Common myeloid progenitor, CD34-positive (primary cell): ENCODE results near the gene TMPRSS11A.
A peak's percentile ranks its signal among the peaks of the same experiment; 100 is the strongest.

Experiments
- CTCF ChIA-PET: fragments of 350-600 bp; sonication (Branson Sonifier 250); formaldehyde crosslinking; loops from one replicate; lab custom pipeline; 2021; ENCODE audit warnings: antibody characterized with exemption; lab: Charles Lee
- POLR2A ChIA-PET: fragments of 350-600 bp; sonication (Branson Sonifier 250); formaldehyde crosslinking; loops from one replicate; lab custom pipeline; 2021; ENCODE audit warnings: antibody characterized with exemption; lab: Charles Lee
- DNase-seq, 3 donors: peaks; one replicate each; pipeline versions ENCODE4 v3.0.0 to v3.0.0-alpha.2; 2013
- H3K27ac ChIP-seq, 2 experiments: 1 replicate in 1 of 2; 2 replicates in 1 of 2; pipeline ENCODE4 v1.7.0; 2013; ENCODE audit warnings: inconsistent platforms in 2 of 2, low read length in 2 of 2, mild to moderate bottlenecking in 2 of 2, low read depth in 1 of 2, moderate library complexity in 1 of 2; ENCODE audit not compliant: severe bottlenecking in 2 of 2, insufficient read depth in 1 of 2, poor library complexity in 1 of 2
- H3K27me3 ChIP-seq, 5 experiments: replicated peaks in 2 of 5; 1 replicate in 3 of 5; 2 replicates in 2 of 5; pipeline versions ENCODE4 v1.6.1 to v1.7.0; 2013; ENCODE audit warnings: low read length in 4 of 5, mild to moderate bottlenecking in 2 of 5, moderate library complexity in 2 of 5, inconsistent platforms in 1 of 5; ENCODE audit not compliant: insufficient read depth in 5 of 5, control insufficient read depth in 4 of 5
- H3K36me3 ChIP-seq, 4 experiments: 1 replicate in 2 of 4; 2 replicates in 2 of 4; pipeline versions ENCODE4 v1.6.1 to v1.7.0; 2013; ENCODE audit warnings: low read length in 3 of 4, control low read depth in 1 of 4, mild to moderate bottlenecking in 1 of 4; ENCODE audit not compliant: control insufficient read depth in 4 of 4, insufficient read depth in 4 of 4
- H3K4me1 ChIP-seq, 4 experiments: 1 replicate in 3 of 4; 2 replicates in 1 of 4; pipeline versions ENCODE4 v1.6.1 to v1.7.1; 2013; ENCODE audit warnings: low read length in 3 of 4, mild to moderate bottlenecking in 3 of 4, control low read depth in 1 of 4, inconsistent platforms in 1 of 4, moderate library complexity in 1 of 4; ENCODE audit not compliant: control insufficient read depth in 4 of 4, insufficient read depth in 4 of 4; ENCODE audit errors: control extremely low read depth in 1 of 4
- H3K4me3 ChIP-seq, 7 experiments: 1 replicate in 4 of 7; 2 replicates in 3 of 7; pipeline versions ENCODE4 v1.5.1 to v1.7.0; 2013; ENCODE audit warnings: mild to moderate bottlenecking in 7 of 7, low read length in 6 of 7, moderate library complexity in 6 of 7, inconsistent platforms in 2 of 7, low read depth in 2 of 7, control low read depth in 1 of 7; ENCODE audit not compliant: insufficient read depth in 4 of 7, control insufficient read depth in 1 of 7; ENCODE audit errors: extremely low read depth in 1 of 7
- H3K9me3 ChIP-seq, 5 experiments: 1 replicate in 4 of 5; 2 replicates in 1 of 5; pipeline versions ENCODE4 v1.6.1 to v1.7.1; 2013; ENCODE audit warnings: low read length in 4 of 5, mild to moderate bottlenecking in 2 of 5, inconsistent platforms in 1 of 5, low read depth in 1 of 5, moderate library complexity in 1 of 5; ENCODE audit not compliant: control insufficient read depth in 4 of 5, insufficient read depth in 2 of 5; ENCODE audit errors: control extremely low read depth in 1 of 5
- WGBS: methylation state at CpG from one replicate; pipeline ENCODE4 v1.1.5; 2013; ENCODE audit not compliant: insufficient coverage; 5-methylcytosine and 5-hydroxymethylcytosine counted together

Gene TMPRSS11A

DNA sequence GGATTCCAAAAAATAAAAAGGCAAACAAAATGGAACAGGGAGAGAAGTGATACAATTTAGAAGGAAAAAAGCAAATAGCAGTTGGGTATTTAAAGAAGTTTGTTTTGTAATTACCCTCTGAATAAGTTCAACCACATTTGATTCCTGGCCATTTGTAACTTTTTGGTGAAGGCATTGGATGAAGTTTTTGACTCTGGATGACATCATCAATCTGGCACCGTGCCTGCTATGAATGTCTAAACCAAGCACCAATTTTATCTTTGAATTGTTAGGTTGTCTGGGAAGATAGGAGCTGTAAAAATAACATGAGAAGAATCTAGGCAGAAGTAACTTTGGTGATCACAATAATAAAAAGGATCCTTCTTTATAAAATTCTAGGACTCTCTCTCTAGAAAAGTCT is 29.5 kb downstream of the TMPRSS11A start:
- Histone ChIP-seq H3K27ac (no peak overlapping the region), H3K36me3 (no peaks in the 10 kb centered on the region), H3K4me1 (peaks cover 7 to 22% (median 13%) of the 10 kb centered on the region in 4 experiments), H3K9me3 (peaks cover 0 to 4% (median 0%) of the 10 kb centered on the region in 5 experiments), H3K4me3 (no peak overlapping the region), H3K27me3 (no peaks in the 10 kb centered on the region)
- DNase-seq, result peak in 2 of 3 donors; percentile 34 to 48
- ChIA-PET CTCF (interaction anchor here (1.2 kb wide), 1 partner anchor 347 kb away, joined by 3 read pairs; no protein-coding TSS in a partner anchor), POLR2A (no interaction called here)
- no CpG with 5 or more reads among the region's 1 CpG for WGBS

DNA sequence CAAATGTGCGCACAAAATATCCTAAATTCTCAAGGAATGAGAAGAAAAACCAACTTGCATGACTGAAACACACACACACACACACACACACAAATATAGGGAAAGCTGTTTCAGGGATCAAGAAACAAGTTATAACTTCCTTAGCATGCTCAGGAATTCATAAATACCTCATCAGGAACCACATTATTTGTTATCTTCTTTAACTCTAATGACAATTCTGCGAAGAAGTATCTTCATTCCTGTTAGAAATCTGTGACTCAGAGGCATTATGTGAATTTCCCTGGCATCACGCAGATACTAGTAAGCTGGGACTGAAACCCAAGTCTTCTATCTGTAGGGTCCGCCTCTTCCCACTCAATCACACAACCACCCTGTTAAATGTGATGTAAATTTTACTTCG is 30.3 kb downstream of the TMPRSS11A start:
- 100% methylated on average over 1 of the region's 5 CpGs for WGBS
- POLR2A ChIA-PET, result no interaction called here
- DNase-seq, result no peak
- Histone ChIP-seq H3K27me3 (no peaks in the 10 kb centered on the region), H3K4me1 (peaks cover 7 to 28% (median 19%) of the 10 kb centered on the region in 4 experiments), H3K9me3 (no peaks in the 10 kb centered on the region), H3K27ac (no peak overlapping the region), H3K36me3 (no peaks in the 10 kb centered on the region), H3K4me3 (no peak overlapping the region)
- CTCF ChIA-PET, result interaction anchor here (1.2 kb wide), 1 partner anchor 347 kb away, joined by 3 read pairs; no protein-coding TSS in a partner anchor

DNA sequence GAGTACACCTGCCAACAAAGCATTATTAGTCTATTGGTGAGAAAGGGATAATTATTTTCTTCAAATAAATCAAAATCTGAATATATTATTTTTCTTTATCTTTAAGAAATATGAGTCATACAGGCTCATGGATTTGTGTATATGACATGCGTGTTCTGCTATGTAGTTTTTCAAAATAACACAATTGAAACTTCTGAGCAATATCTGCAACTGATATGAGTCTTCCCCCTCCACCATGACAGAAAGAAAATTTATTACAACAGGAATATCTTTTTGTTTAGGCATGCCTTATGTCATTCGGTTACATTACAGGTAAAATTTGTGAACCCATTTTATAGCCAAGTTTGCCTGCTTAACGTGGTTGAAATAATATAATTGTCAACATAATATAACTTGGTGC is 32.0 kb downstream of the TMPRSS11A start:
- no peaks in the 10 kb centered on the region for H3K36me3 ChIP-seq
- H3K27ac ChIP-seq, result no peak overlapping the region
- H3K4me1 ChIP-seq, result peaks cover 7 to 28% (median 19%) of the 10 kb centered on the region in 4 experiments
- 100% methylated on average over 2 of the region's 3 CpGs for WGBS
- no peak overlapping the region for H3K4me3 ChIP-seq
- no peak for DNase-seq
- CTCF ChIA-PET, result no interaction called here
- POLR2A ChIA-PET, result no interaction called here
- no peaks in the 10 kb centered on the region for H3K27me3 ChIP-seq
- H3K9me3 ChIP-seq, result peaks cover 0 to 4% (median 0%) of the 10 kb centered on the region in 5 experiments

DNA sequence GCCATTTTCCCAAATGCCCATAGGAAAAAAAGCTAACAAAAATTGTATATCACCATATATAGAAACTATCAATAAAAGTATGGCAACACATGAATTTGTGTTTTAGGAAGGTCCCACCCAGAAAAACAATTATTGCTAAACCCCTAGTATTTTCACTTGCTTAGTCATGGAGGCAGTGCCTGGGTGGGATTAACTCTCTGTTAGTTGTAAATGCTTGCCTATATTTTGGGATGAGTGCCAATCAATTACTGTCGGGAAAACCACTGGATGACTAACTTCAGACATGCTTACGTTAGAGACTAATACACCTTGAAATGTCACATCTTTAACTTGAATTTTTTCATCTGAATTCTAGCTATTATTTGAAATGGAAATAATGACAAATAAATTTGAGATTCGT is 33.9 kb downstream of the TMPRSS11A start:
- H3K27ac ChIP-seq, result no peak overlapping the region
- no peaks in the 10 kb centered on the region for H3K27me3 ChIP-seq
- ChIA-PET CTCF (interaction anchor here (1.1 to 2.0 kb wide), 4 partner anchors 9 to 245 kb away, joined by 3 to 6 read pairs (median 4); no protein-coding TSS in a partner anchor), POLR2A (no interaction called here)
- H3K36me3 ChIP-seq, result no peaks in the 10 kb centered on the region
- H3K4me1 ChIP-seq, result peaks cover 0 to 17% (median 9%) of the 10 kb centered on the region in 4 experiments
- H3K4me3 ChIP-seq, result no peak overlapping the region
- no CpG with 5 or more reads among the region's 3 CpGs for WGBS
- DNase-seq, result no peak
- peaks cover 0 to 4% (median 0%) of the 10 kb centered on the region in 5 experiments for H3K9me3 ChIP-seq

DNA sequence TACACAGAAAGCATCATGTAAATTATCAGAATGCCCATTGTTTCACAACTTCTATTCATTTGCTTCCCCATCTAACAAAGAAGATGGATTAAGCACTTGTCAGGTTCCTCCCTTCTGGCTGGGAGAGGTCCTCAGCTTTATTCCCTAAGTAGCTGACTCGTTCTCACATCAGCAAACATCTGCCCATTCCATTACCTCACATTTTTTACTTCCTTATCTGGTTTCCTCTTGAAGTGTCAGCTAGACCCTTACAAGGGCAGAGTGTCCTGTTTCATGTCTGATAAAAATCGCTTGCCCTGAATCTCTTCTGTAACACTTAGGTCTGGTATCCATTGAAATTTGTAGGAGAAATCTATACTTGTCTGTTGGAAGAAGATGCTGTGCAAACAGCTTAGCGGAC is 34.7 kb downstream of the TMPRSS11A start:
- peaks cover 0 to 8% (median 6%) of the 10 kb centered on the region in 4 experiments for H3K4me1 ChIP-seq
- H3K4me3 ChIP-seq, result no peak overlapping the region
- DNase-seq, result peak; percentile 20 to 74 (median 71)
- peaks cover 0 to 4% (median 0%) of the 10 kb centered on the region in 5 experiments for H3K9me3 ChIP-seq
- H3K36me3 ChIP-seq, result no peaks in the 10 kb centered on the region
- no peak overlapping the region for H3K27ac ChIP-seq
- ChIA-PET CTCF (interaction anchor here (1.1 to 2.0 kb wide), 4 partner anchors 10 to 246 kb away, joined by 3 to 8 read pairs (median 5); no protein-coding TSS in a partner anchor), POLR2A (no interaction called here)
- H3K27me3 ChIP-seq, result no peaks in the 10 kb centered on the region
- WGBS, result 33% methylated on average over 3 of the region's 3 CpGs

DNA sequence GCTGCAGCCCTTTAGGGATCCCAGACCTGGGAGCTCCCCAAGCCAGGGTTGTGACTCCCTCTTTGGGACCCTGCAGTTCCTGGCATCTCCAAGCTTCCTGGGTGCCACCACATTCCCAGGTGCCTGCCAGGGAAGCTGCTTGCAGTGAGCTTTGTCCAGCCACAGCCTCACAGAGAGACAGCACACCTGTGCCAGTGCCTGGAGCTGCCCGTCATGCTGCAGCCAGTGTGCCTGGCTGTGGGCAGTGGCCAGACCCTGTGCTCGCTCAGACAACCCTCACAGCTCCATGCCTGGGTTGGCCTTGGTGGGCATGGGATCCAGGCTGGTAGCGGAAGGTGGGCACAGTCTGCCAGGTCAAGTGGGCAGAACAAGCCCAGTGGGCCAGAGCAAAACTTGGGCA is 36.0 kb downstream of the TMPRSS11A start:
- POLR2A ChIA-PET, result no interaction called here
- DNase-seq, result no peak
- Histone ChIP-seq H3K27me3 (no peaks in the 10 kb centered on the region), H3K9me3 (peaks cover 0 to 4% (median 0%) of the 10 kb centered on the region in 5 experiments), H3K4me1 (peaks cover 0 to 8% (median 5%) of the 10 kb centered on the region in 4 experiments), H3K27ac (no peak overlapping the region), H3K36me3 (no peaks in the 10 kb centered on the region), H3K4me3 (no peak overlapping the region)
- CTCF ChIA-PET, result interaction anchor here (0.9 to 2.0 kb wide), 3 partner anchors 9 to 18 kb away, joined by 3 to 8 read pairs (median 4); no protein-coding TSS in a partner anchor
- 100% methylated on average over 3 of the region's 3 CpGs for WGBS

DNA sequence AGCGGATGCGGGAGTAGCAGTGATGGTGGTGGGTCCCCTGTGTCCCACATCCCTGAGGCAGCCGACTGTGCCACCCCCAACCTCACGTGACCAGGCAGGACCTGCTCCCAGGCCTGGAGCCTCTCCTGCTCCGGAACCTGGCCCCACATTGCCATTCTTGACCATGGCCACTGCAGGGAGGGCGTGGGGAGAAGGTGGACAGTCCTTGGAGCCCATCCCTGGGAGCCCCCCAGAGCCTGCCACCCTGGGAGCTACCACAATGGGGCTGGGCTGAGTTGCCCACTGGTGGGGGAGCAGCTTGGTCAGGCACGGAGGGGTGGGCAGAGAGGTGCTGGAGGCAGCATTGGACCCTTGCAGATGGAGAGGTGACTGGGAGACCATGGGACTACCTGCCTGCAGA is 36.8 kb downstream of the TMPRSS11A start:
- CTCF ChIA-PET, result interaction anchor here (0.9 to 1.0 kb wide), 2 partner anchors 12 to 17 kb away, joined by 3 to 4 read pairs; no protein-coding TSS in a partner anchor
- no peak for DNase-seq
- no peak overlapping the region for H3K4me3 ChIP-seq
- H3K27ac ChIP-seq, result no peak overlapping the region
- no peaks in the 10 kb centered on the region for H3K27me3 ChIP-seq
- peaks cover 0 to 4% (median 0%) of the 10 kb centered on the region in 5 experiments for H3K9me3 ChIP-seq
- no peaks in the 10 kb centered on the region for H3K36me3 ChIP-seq
- WGBS, result 100% methylated on average over 5 of the region's 7 CpGs
- H3K4me1 ChIP-seq, result peaks cover 0 to 8% (median 5%) of the 10 kb centered on the region in 4 experiments
- POLR2A ChIA-PET, result no interaction called here
